Neural cell (in vitro differentiated cells): Measurements from ENCODE around the gene DUOXA1. TPM values are rescaled to one million over a fixed set of nuclear protein-coding genes. Genes with fewer than 3 reads are reported as not detected.

Experiments used
- H2AFZ ChIP-seq: fragments of 200-600, 300-800 bp; sonication (generic), shearing (Covaris generic); 2 replicates; pipeline ENCODE4 v1.6.0; 2014; ENCODE audit warnings: low read depth, mild to moderate bottlenecking, antibody characterized with exemption, low read length, moderate library complexity
- H3F3A ChIP-seq: fragments of 200-600 bp; shearing (Covaris generic); 2 replicates; pipeline ENCODE4 v1.6.1; 2016; ENCODE audit warnings: mild to moderate bottlenecking, moderate library complexity, mixed read lengths, antibody characterized with exemption, low read length; ENCODE audit not compliant: insufficient read depth, poor library complexity, severe bottlenecking
- H3K27ac ChIP-seq: fragments of 200-600, 300-800 bp; sonication (generic), shearing (Covaris generic); 2 replicates; pipeline ENCODE4 v1.5.1; 2014; ENCODE audit warnings: mild to moderate bottlenecking, low read length, moderate library complexity
- H3K27me3 ChIP-seq: fragments of 300-800, 200-600 bp; sonication (generic), shearing (Covaris generic); 2 replicates; pipeline ENCODE4 v1.6.0; 2014; ENCODE audit warnings: mild to moderate bottlenecking, low read depth, low read length, moderate library complexity; ENCODE audit not compliant: insufficient read depth
- H3K36me3 ChIP-seq: fragments of 300-800, 200-600 bp; sonication (generic), shearing (Covaris generic); 2 replicates; pipeline ENCODE4 v1.5.1; 2014; ENCODE audit warnings: mild to moderate bottlenecking, antibody characterized with exemption, low read length, moderate library complexity; ENCODE audit not compliant: insufficient read depth
- H3K4me2 ChIP-seq: fragments of 300-800, 200-600 bp; sonication (generic), shearing (Covaris generic); 2 replicates; pipeline ENCODE4 v1.6.0; 2014; ENCODE audit warnings: mild to moderate bottlenecking, low read length
- H3K4me3 ChIP-seq: fragments of 300-800, 200-600 bp; sonication (generic), shearing (Covaris generic); 2 replicates; pipeline ENCODE4 v1.5.1; 2014; ENCODE audit warnings: mild to moderate bottlenecking, low read length, moderate library complexity
- H3K79me2 ChIP-seq: fragments of 200-600 bp; shearing (Covaris generic); replicated peaks from 2 replicates; pipeline ENCODE4 v1.6.0; 2014; ENCODE audit warnings: mild to moderate bottlenecking, low read length, moderate library complexity; ENCODE audit not compliant: insufficient read depth
- H3K9ac ChIP-seq: fragments of 300-800, 200-600 bp; sonication (generic), shearing (Covaris generic); 2 replicates; pipeline ENCODE4 v1.6.1; 2016; ENCODE audit warnings: mild to moderate bottlenecking, low read length, mixed read lengths
- H3K9me2 ChIP-seq: fragments of 200-600 bp; shearing (Covaris generic); 2 replicates; pipeline ENCODE4 v1.6.1; 2016; ENCODE audit warnings: mild to moderate bottlenecking, low read length, mixed read lengths; ENCODE audit not compliant: insufficient read depth
- H3K9me3 ChIP-seq: fragments of 200-600, 300-800 bp; sonication (generic), shearing (Covaris generic); 2 replicates; pipeline ENCODE4 v1.6.1; 2016; ENCODE audit warnings: mild to moderate bottlenecking, mixed run types, low read length, moderate library complexity, mixed read lengths
- H4K20me1 ChIP-seq: fragments of 200-600 bp; shearing (Covaris generic); 2 replicates; pipeline ENCODE4 v1.6.1; 2016; ENCODE audit warnings: mild to moderate bottlenecking, mixed run types; ENCODE audit not compliant: insufficient read depth
- EP300 ChIP-seq: fragments of 450-650 bp; conservative IDR thresholded peaks from 2 replicates; pipeline ENCODE4 v1.6.1; 2014; ENCODE audit warnings: antibody characterized with exemption, mild to moderate bottlenecking, moderate library complexity; ENCODE audit not compliant: poor library complexity, severe bottlenecking
- EZH2 ChIP-seq: fragments of 200-600, 300-800 bp; shearing (Covaris generic), sonication (generic); IDR thresholded peaks from 2 replicates; pipeline ENCODE4 v1.6.1; 2014; ENCODE audit warnings: antibody characterized with exemption, low read length, borderline replicate concordance, mild to moderate bottlenecking; ENCODE audit not compliant: insufficient read depth, poor library complexity, severe bottlenecking
- MXI1 ChIP-seq: fragments of 450-650 bp; conservative IDR thresholded peaks from 2 replicates; pipeline ENCODE4 v1.6.1; 2014; ENCODE audit warnings: antibody characterized with exemption, mild to moderate bottlenecking; ENCODE audit not compliant: poor library complexity, severe bottlenecking
- POLR2AphosphoS5 ChIP-seq: IDR thresholded peaks from 2 replicates; pipeline ENCODE4 v1.6.1; 2012
- RAD21 ChIP-seq: fragments of 450-650 bp; conservative IDR thresholded peaks from 2 replicates; pipeline ENCODE4 v1.6.1; 2014; ENCODE audit warnings: antibody characterized with exemption, mild to moderate bottlenecking, moderate library complexity
- SMC3 ChIP-seq: fragments of 450-650 bp; conservative IDR thresholded peaks from 2 replicates; pipeline ENCODE4 v1.6.1; 2014; ENCODE audit warnings: antibody characterized with exemption, mild to moderate bottlenecking, moderate library complexity; ENCODE audit not compliant: poor library complexity
- TAF1 ChIP-seq: IDR thresholded peaks from 2 replicates; pipeline ENCODE4 v1.6.1; 2012; ENCODE audit warnings: low read depth
- polyA plus RNA-seq: library from polyadenylated mRNA; depleted of rRNA; stranded (reverse); fragments of >200 nt; gene quantifications from 2 replicates; pipeline ENCODE4 v1.2.3, GENCODE V29; 2014
- TF ChIP-seq, protein P1 (sequence below): IDR thresholded peaks from 2 replicates; pipeline ENCODE4 v1.6.1; 2012; ENCODE audit warnings: borderline replicate concordance
- TF ChIP-seq, protein P2 (sequence below): fragments of 450-650 bp; IDR thresholded peaks from 2 replicates; pipeline ENCODE4 v1.5.1; 2014; ENCODE audit warnings: antibody characterized with exemption, mild to moderate bottlenecking, moderate library complexity; ENCODE audit not compliant: poor library complexity, severe bottlenecking

Gene DUOXA1
- polyA plus RNA-seq, 1 donor from 2014 or later: not detected

DNA sequence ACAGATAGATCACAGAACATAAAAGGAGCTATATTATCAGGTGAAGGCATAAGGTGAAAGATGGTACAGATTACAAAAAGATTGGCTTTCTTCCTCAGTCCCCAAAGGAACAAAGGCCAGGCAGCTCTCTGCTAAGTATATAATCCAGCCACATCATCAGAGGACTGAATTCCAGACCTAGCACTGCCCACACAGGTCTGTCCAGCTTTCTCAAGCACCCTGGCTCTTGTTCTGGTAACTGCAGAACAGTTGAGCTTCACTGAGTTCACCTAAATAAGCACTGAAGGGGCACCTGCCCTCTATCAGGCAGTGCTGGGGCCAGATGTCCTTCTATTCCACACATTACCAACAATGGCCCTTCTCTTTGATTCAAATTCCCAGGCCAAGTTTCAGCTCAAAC is 6.3 kb downstream of the DUOXA1 start:
- TF ChIP-seq POLR2AphosphoS5: no peak
- no peak for TF ChIP-seq EP300
- no peak for TF ChIP-seq MXI1
- TF ChIP-seq TAF1: no peak
- no peak for TF ChIP-seq EZH2
- no peak for TF ChIP-seq RAD21
- TF ChIP-seq, protein P1, sequence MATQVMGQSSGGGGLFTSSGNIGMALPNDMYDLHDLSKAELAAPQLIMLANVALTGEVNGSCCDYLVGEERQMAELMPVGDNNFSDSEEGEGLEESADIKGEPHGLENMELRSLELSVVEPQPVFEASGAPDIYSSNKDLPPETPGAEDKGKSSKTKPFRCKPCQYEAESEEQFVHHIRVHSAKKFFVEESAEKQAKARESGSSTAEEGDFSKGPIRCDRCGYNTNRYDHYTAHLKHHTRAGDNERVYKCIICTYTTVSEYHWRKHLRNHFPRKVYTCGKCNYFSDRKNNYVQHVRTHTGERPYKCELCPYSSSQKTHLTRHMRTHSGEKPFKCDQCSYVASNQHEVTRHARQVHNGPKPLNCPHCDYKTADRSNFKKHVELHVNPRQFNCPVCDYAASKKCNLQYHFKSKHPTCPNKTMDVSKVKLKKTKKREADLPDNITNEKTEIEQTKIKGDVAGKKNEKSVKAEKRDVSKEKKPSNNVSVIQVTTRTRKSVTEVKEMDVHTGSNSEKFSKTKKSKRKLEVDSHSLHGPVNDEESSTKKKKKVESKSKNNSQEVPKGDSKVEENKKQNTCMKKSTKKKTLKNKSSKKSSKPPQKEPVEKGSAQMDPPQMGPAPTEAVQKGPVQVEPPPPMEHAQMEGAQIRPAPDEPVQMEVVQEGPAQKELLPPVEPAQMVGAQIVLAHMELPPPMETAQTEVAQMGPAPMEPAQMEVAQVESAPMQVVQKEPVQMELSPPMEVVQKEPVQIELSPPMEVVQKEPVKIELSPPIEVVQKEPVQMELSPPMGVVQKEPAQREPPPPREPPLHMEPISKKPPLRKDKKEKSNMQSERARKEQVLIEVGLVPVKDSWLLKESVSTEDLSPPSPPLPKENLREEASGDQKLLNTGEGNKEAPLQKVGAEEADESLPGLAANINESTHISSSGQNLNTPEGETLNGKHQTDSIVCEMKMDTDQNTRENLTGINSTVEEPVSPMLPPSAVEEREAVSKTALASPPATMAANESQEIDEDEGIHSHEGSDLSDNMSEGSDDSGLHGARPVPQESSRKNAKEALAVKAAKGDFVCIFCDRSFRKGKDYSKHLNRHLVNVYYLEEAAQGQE: no peak
- TF ChIP-seq, protein P2, sequence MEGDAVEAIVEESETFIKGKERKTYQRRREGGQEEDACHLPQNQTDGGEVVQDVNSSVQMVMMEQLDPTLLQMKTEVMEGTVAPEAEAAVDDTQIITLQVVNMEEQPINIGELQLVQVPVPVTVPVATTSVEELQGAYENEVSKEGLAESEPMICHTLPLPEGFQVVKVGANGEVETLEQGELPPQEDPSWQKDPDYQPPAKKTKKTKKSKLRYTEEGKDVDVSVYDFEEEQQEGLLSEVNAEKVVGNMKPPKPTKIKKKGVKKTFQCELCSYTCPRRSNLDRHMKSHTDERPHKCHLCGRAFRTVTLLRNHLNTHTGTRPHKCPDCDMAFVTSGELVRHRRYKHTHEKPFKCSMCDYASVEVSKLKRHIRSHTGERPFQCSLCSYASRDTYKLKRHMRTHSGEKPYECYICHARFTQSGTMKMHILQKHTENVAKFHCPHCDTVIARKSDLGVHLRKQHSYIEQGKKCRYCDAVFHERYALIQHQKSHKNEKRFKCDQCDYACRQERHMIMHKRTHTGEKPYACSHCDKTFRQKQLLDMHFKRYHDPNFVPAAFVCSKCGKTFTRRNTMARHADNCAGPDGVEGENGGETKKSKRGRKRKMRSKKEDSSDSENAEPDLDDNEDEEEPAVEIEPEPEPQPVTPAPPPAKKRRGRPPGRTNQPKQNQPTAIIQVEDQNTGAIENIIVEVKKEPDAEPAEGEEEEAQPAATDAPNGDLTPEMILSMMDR: no peak
- TF ChIP-seq SMC3: no peak
- no peaks in the 10 kb centered on the region for H4K20me1 ChIP-seq
- no peaks in the 10 kb centered on the region for H3K79me2 ChIP-seq
- no peaks in the 10 kb centered on the region for H3K9me2 ChIP-seq
- H3F3A ChIP-seq: no peaks in the 10 kb centered on the region
- H3K27me3 ChIP-seq: peaks cover 61% of the 10 kb centered on the region
- no peaks in the 10 kb centered on the region for H3K36me3 ChIP-seq
- no peak overlapping the region for H3K4me3 ChIP-seq
- no peak overlapping the region for H3K9ac ChIP-seq
- no peak overlapping the region for H2AFZ ChIP-seq
- no peak overlapping the region for H3K4me2 ChIP-seq
- H3K27ac ChIP-seq: no peak overlapping the region
- no peaks in the 10 kb centered on the region for H3K9me3 ChIP-seq

DNA sequence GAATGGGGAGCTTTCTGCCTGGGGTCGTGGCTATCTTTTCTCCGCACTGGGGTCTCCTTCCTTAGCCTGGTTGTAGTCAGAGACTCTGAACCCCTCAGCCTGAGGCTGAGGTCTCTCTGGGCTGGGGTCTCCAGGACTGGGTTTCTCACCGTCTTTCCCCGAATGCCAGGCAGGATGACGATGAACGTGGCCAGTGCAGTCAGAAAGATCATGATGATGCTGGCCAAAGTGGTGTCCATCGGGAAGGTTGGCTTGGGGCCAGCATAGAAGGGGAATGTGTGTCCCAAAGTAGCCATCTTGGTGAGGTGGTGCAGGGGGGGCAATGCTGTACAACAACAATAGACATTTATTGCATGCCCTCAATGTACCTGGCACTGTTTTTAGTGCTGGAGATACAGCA is 7.0 kb downstream of the DUOXA1 start:
- no peak overlapping the region for H3K4me2 ChIP-seq
- no peak overlapping the region for H2AFZ ChIP-seq
- TF ChIP-seq RAD21: no peak
- TF ChIP-seq TAF1: no peak
- TF ChIP-seq EZH2: no peak
- no peak for TF ChIP-seq MXI1
- no peak for TF ChIP-seq POLR2AphosphoS5
- no peak for TF ChIP-seq EP300
- TF ChIP-seq, protein P2: no peak
- TF ChIP-seq SMC3: no peak
- TF ChIP-seq, protein P1: no peak
- H3K9me3 ChIP-seq: no peaks in the 10 kb centered on the region
- H3K9ac ChIP-seq: no peak overlapping the region
- no peaks in the 10 kb centered on the region for H3K36me3 ChIP-seq
- H3K79me2 ChIP-seq: no peaks in the 10 kb centered on the region
- no peak overlapping the region for H3K4me3 ChIP-seq
- H3K27ac ChIP-seq: no peak overlapping the region
- H3K9me2 ChIP-seq: no peaks in the 10 kb centered on the region
- no peaks in the 10 kb centered on the region for H3F3A ChIP-seq
- H4K20me1 ChIP-seq: no peaks in the 10 kb centered on the region
- peaks cover 59% of the 10 kb centered on the region for H3K27me3 ChIP-seq
